H1 (cell line): ENCODE data around the gene PGA5. TPM values are rescaled to one million over a fixed set of nuclear protein-coding genes. Genes with fewer than 3 reads are reported as not detected.

ENCODE experiments used
- JUN ChIP-seq: IDR thresholded peaks from 2 replicates; pipeline ENCODE4 v1.6.1; 2011; ENCODE audit warnings: low read depth, mild to moderate bottlenecking, improper control_type of control experiment, low read length
- SIN3A ChIP-seq, 2 experiments: IDR thresholded peaks in 1 of 2; conservative IDR thresholded peaks in 1 of 2; 2 replicates each; pipeline ENCODE4 v1.6.1; 2011 to 2012; ENCODE audit warnings: low read length in 2 of 2, improper control_type of control experiment in 1 of 2, low read depth in 1 of 2, mild to moderate bottlenecking in 1 of 2
- TBP ChIP-seq: IDR thresholded peaks from 2 replicates; pipeline ENCODE4 v1.6.1; 2011; ENCODE audit warnings: low read depth, low read length, improper control_type of control experiment
- polyA plus RNA-seq, 7 experiments: library from polyadenylated mRNA; depleted of rRNA in 3 of 7; stranded (reverse) in 5 of 7; unstranded in 2 of 7; fragments of >200 nt in 5 of 7; fragments of 200-250 nt in 2 of 7; gene quantifications; 1 replicate in 5 of 7; 2 replicates in 1 of 7; 4 replicates in 1 of 7; pipeline versions ENCODE4 v1.2.1 to v1.2.3, GENCODE V29; 2011 to 2013; ENCODE audit warnings: missing spikeins in 2 of 7, mixed read lengths in 2 of 7
- total RNA-seq: library from RNA; stranded (reverse); fragmentation: NEBNext Ultra II Directional; extraction: Animal tissue kit (Norgen Biotek cat#: 25700); gene quantifications from 2 replicates; pipeline ENCODE4 v1.2.1, GENCODE V29; 2021
- TF ChIP-seq, protein P1 (sequence below): IDR thresholded peaks from 2 replicates; pipeline ENCODE4 v1.6.1; 2012; ENCODE audit warnings: low read length, inconsistent platforms

The PGA5 gene
- total and polyA plus RNA-seq, 2 of the 8 experiments (the other 6 are each of a cell fraction or from before 2014, with no cell fraction given), result 0.67 to 2.0 TPM

DNA sequence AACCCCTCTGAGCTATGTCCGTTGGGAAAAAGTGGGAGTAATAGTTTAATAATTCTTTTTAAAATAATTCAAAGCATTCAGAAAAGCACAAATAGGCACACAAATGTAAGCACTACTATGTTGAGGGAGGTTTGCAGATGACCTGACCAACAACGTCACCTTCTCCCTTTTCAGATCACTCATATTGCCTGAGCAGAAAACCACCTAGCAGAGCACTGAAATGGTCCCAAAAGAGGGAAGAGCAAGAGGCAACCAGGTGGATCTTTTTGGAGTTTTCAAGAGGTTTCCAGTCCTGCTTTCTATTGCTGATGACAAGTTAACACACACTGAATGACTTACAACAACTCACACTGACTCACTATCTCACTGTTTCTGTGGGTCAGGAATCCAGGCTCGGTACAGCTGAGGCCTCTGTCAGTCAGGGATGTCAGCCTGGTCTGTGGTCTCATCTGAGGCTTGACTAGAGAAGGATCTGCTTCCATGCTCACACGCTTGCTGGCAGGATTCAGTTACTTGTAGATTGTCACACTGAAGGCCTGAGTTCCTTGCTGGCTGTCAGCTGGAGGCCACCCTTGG is 41.9 kb upstream of the PGA5 start (continued):
- TF ChIP-seq SIN3A (conservative IDR thresholded peaks at IDR 0.05 in 1 of 2, IDR thresholded peaks at IDR 0.05 in 1 of 2; ENCODE audit: low read depth in 1 of 2, low read length in 2 of 2) (no peak), JUN (no peak), TBP (no peak)
- TF ChIP-seq, protein P1, sequence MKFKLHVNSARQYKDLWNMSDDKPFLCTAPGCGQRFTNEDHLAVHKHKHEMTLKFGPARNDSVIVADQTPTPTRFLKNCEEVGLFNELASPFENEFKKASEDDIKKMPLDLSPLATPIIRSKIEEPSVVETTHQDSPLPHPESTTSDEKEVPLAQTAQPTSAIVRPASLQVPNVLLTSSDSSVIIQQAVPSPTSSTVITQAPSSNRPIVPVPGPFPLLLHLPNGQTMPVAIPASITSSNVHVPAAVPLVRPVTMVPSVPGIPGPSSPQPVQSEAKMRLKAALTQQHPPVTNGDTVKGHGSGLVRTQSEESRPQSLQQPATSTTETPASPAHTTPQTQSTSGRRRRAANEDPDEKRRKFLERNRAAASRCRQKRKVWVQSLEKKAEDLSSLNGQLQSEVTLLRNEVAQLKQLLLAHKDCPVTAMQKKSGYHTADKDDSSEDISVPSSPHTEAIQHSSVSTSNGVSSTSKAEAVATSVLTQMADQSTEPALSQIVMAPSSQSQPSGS, result no peak
- TF ChIP-seq, all 59 proteins: peak for 0
